Measurements from ENCODE around the gene NR2F1-AS1.
"Not testable (repeated sequence)": the region's sequence is repeated elsewhere in the genome, so short reads cannot be mapped to it uniquely, and the experiment has no call there.

The NR2F1-AS1 gene

DNA sequence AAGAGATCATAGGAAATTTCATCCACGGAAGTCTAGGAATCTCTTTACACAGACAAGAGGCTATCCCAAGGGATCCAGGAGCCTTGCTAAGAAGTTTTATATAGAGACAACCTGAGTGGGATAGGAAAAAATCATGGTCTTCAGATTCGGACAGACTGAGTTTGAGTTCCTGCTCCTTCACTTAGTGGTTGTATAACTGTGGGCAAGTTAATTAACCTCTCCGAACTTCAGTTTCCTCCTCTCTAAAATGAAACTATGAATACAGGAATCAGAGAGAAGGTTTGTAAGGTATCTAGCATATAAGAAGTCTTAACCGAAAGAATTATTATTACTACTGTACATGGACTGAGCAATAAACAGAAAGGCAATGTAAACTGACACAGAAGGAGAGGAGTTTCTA lies 35.1 kb downstream of the NR2F1-AS1 start:
- no peak for DNase-seq (ENCODE audit: extremely low spot score)
- TF ChIP-seq FOXK2 (IDR thresholded peaks at IDR 0.05) = no peak
- no peak for TF ChIP-seq FOXA1 (IDR thresholded peaks at IDR 0.05)
- no peak for TF ChIP-seq SP1 (IDR thresholded peaks at IDR 0.05)
- TF ChIP-seq HDGF (IDR thresholded peaks at IDR 0.05; ENCODE audit: borderline replicate concordance) = no peak
- no peak for TF ChIP-seq CTBP1 (IDR thresholded peaks at IDR 0.05; ENCODE audit: borderline replicate concordance)
- TF ChIP-seq ARNT (IDR thresholded peaks at IDR 0.05) = no peak
- no peak for TF ChIP-seq L3MBTL2 (conservative IDR thresholded peaks at IDR 0.05)
- TF ChIP-seq, protein P1, sequence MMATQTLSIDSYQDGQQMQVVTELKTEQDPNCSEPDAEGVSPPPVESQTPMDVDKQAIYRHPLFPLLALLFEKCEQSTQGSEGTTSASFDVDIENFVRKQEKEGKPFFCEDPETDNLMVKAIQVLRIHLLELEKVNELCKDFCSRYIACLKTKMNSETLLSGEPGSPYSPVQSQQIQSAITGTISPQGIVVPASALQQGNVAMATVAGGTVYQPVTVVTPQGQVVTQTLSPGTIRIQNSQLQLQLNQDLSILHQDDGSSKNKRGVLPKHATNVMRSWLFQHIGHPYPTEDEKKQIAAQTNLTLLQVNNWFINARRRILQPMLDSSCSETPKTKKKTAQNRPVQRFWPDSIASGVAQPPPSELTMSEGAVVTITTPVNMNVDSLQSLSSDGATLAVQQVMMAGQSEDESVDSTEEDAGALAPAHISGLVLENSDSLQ (IDR thresholded peaks at IDR 0.05) = no peak
- no peak for TF ChIP-seq ELF4 (IDR thresholded peaks at IDR 0.05)
- ChIA-PET CTCF (no interaction called here), POLR2A (no interaction called here)

DNA sequence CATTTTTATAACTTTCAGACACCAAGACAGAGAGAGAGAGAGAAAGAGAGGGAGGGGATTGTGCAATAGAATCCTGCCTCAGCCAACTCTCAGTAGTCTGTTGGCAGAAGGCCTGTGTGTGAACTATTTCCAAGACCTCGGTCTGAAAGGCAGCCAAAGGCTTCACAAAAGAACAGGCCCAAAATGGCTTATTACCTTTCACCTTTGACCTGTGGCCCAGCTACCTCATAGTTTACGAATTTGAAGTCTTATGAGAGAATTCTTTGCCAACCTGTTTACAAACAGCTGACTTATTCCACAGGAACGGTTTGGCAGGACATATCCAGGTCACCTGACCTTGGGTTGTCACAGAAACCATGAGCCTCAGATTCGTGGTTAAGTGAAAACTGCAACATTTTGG lies 48.6 kb downstream of the NR2F1-AS1 start:
- ChIA-PET CTCF (no interaction called here), POLR2A (no interaction called here)
- DNase-seq (ENCODE audit: extremely low spot score) = no peak
- TF ChIP-seq ARNT (IDR thresholded peaks at IDR 0.05) = no peak
- TF ChIP-seq L3MBTL2 (conservative IDR thresholded peaks at IDR 0.05) = no peak
- TF ChIP-seq SP1 (IDR thresholded peaks at IDR 0.05) = no peak
- no peak for TF ChIP-seq NFRKB (IDR thresholded peaks at IDR 0.05)
- TF ChIP-seq HDGF (IDR thresholded peaks at IDR 0.05; ENCODE audit: borderline replicate concordance) = no peak
- TF ChIP-seq ELF4 (IDR thresholded peaks at IDR 0.05) = no peak
- TF ChIP-seq ZNF384 (IDR thresholded peaks at IDR 0.05) = no peak

DNA sequence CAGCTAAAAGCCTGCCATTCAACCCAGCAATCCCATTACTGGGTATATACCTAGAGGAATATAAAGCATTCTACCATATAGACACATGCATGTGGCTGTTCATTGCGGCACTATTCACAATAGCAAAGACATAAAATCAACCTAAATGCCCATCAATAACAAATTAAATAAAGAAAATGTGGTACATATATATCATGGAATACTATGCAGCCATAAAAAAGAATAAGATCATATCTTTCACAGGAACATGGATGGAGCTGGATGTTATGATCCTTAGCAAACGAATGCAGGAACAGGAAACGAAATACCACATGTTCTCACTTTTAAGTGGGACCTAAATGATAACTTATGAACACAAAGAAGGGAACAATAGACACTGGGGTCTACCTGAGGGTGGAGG lies 59.2 kb downstream of the NR2F1-AS1 start:
- CTCF ChIA-PET; POLR2A ChIA-PET; DNase-seq (ENCODE audit: extremely low spot score): not testable (repeated sequence)

DNA sequence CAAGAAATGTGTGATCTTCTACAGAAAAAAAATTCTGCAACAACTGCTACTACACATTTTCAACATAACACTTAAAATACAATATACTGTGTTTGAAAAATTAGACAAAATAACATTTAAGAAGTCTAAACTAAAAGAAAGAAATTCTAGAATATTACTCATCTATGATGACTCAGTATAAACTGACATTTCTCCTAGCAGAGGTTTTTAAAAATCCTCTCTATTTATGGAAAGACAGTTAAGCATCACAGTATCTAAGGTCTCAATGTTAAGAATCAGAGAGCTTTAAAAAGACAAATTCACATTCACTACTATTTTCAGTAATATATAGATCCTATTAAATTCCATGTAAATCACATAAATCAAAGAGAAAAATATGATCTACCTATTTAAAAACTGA lies 61.3 kb downstream of the NR2F1-AS1 start:
- no peak for TF ChIP-seq L3MBTL2 (conservative IDR thresholded peaks at IDR 0.05)
- TF ChIP-seq TARDBP (IDR thresholded peaks at IDR 0.05) = no peak
- TF ChIP-seq SP1 (IDR thresholded peaks at IDR 0.05) = no peak
- no peak for TF ChIP-seq ARNT (IDR thresholded peaks at IDR 0.05)
- no peak for TF ChIP-seq FOXA1 (IDR thresholded peaks at IDR 0.05)
- TF ChIP-seq BHLHE40 (IDR thresholded peaks at IDR 0.05; ENCODE audit: borderline replicate concordance) = no peak
- TF ChIP-seq HDGF (IDR thresholded peaks at IDR 0.05; ENCODE audit: borderline replicate concordance) = no peak
- no peak for TF ChIP-seq NFRKB (IDR thresholded peaks at IDR 0.05)
- no peak for TF ChIP-seq ZNF384 (IDR thresholded peaks at IDR 0.05)
- no peak for TF ChIP-seq CTBP1 (IDR thresholded peaks at IDR 0.05; ENCODE audit: borderline replicate concordance)
- ChIA-PET CTCF (no interaction called here), POLR2A (no interaction called here)
- DNase-seq (ENCODE audit: extremely low spot score) = no peak

DNA sequence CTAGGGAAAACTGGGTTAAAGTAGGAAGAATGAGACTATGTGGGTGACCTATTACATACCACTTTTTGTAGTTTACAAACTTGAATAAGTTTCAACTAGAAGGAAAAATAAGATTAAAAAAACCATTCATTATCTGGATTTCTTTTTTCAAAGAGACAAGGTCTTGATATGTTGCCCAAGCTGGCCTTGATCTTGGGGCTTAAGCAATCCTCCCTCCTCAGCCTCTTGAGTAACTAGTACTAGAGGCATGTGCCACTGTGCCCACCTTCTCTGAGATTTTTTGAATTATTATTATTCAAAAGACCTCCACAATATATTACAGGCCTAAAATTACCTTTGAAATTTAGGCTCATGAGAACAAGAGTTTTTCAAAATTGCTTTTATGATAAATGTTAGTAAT lies 63.2 kb downstream of the NR2F1-AS1 start:
- TF ChIP-seq FOXM1 (IDR thresholded peaks at IDR 0.05; ENCODE audit: borderline replicate concordance) (no peak), ELF4 (IDR thresholded peaks at IDR 0.05) (no peak), NFRKB (IDR thresholded peaks at IDR 0.05) (no peak), FOXA1 (IDR thresholded peaks at IDR 0.05) (no peak), BHLHE40 (IDR thresholded peaks at IDR 0.05; ENCODE audit: borderline replicate concordance) (no peak), TARDBP (IDR thresholded peaks at IDR 0.05) (no peak), CTBP1 (IDR thresholded peaks at IDR 0.05; ENCODE audit: borderline replicate concordance) (no peak), ARNT (IDR thresholded peaks at IDR 0.05) (no peak), LEF1 (IDR thresholded peaks at IDR 0.05; ENCODE audit: borderline replicate concordance) (no peak), SUZ12 (IDR thresholded peaks at IDR 0.05) (no peak), HDGF (IDR thresholded peaks at IDR 0.05; ENCODE audit: borderline replicate concordance) (no peak), ZNF384 (IDR thresholded peaks at IDR 0.05) (no peak), L3MBTL2 (conservative IDR thresholded peaks at IDR 0.05) (no peak), FOXK2 (IDR thresholded peaks at IDR 0.05) (no peak), SP1 (IDR thresholded peaks at IDR 0.05) (no peak)
- CTCF ChIA-PET = no interaction called here
- DNase-seq (ENCODE audit: extremely low spot score) = no peak
- POLR2A ChIA-PET = no interaction called here

DNA sequence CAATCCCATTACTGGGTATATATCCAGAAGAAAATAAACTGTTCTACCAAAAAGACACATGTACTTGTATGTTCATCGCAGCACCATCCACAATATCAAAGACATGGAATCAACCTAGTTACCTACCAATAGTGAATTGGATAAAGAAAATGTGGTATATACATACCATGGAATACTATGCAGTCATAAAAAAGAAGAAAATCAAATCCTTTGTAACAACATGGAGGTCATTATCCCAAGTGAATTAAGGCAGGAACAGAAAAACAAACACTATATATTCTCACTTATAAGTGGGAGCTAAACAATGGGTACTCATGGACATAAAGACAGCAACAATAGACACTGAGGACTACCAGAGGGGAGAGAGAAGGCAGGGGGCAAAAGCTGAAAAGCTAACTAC lies 67.7 kb downstream of the NR2F1-AS1 start:
- DNase-seq (ENCODE audit: extremely low spot score) = no peak
- TF ChIP-seq NFRKB (IDR thresholded peaks at IDR 0.05) = no peak
- no peak for TF ChIP-seq BHLHE40 (IDR thresholded peaks at IDR 0.05; ENCODE audit: borderline replicate concordance)
- no peak for TF ChIP-seq FOXM1 (IDR thresholded peaks at IDR 0.05; ENCODE audit: borderline replicate concordance)
- TF ChIP-seq ARNT (IDR thresholded peaks at IDR 0.05) = no peak
- no peak for TF ChIP-seq TARDBP (IDR thresholded peaks at IDR 0.05)
- TF ChIP-seq SP1 (IDR thresholded peaks at IDR 0.05) = no peak
- TF ChIP-seq FOXK2 (IDR thresholded peaks at IDR 0.05) = no peak
- CTCF ChIA-PET = no interaction called here
- POLR2A ChIA-PET = no interaction called here

DNA sequence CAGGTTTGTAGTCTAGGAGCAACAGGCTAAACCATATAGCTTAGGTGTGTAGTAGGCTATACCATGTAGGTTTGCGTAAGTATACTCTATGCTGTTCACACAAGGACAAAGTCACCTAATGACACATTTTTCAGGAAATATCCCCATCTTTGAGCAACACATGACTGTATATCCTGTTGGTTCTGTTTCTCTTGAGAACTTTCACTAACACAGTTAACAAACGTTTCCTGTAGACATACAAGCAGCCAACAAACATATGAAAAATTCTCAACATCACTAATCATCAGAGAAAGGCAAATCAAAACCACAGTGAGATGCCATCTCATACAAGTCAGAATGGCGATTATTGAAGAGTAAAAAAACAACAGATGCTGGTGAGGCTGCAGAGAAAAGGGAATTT lies 68.2 kb downstream of the NR2F1-AS1 start:
- DNase-seq (ENCODE audit: extremely low spot score) = no peak
- CTCF ChIA-PET = no interaction called here
- TF ChIP-seq CTBP1 (IDR thresholded peaks at IDR 0.05; ENCODE audit: borderline replicate concordance) (no peak), FOXM1 (IDR thresholded peaks at IDR 0.05; ENCODE audit: borderline replicate concordance) (no peak), NFRKB (IDR thresholded peaks at IDR 0.05) (no peak), SP1 (IDR thresholded peaks at IDR 0.05) (no peak), LEF1 (IDR thresholded peaks at IDR 0.05; ENCODE audit: borderline replicate concordance) (no peak)
- POLR2A ChIA-PET = no interaction called here

DNA sequence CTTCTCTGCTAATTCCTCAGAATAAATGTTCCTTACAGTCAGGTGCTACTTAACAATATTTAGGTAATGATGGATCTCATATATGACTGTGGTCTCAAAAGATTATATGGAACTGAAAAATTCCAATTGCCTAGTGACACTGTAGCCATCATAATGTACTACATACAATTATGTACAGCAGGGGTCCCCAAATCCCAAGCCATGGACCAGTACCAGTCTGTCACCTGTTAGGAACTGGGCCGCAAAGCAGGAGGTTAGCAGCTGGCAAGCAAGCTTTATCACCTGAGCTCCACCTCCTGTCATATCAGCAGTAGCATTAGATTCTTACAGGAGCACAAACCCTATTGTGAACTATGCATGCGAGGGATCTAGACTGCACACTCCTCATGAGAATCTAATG lies 69.6 kb downstream of the NR2F1-AS1 start:
- POLR2A ChIA-PET = no interaction called here
- TF ChIP-seq ARNT (IDR thresholded peaks at IDR 0.05) (no peak), NFRKB (IDR thresholded peaks at IDR 0.05) (no peak), CTBP1 (IDR thresholded peaks at IDR 0.05; ENCODE audit: borderline replicate concordance) (no peak), FOXM1 (IDR thresholded peaks at IDR 0.05; ENCODE audit: borderline replicate concordance) (no peak), FOXK2 (IDR thresholded peaks at IDR 0.05) (no peak), ZNF384 (IDR thresholded peaks at IDR 0.05) (no peak), FOXA1 (IDR thresholded peaks at IDR 0.05) (no peak), ELF4 (IDR thresholded peaks at IDR 0.05) (no peak), L3MBTL2 (conservative IDR thresholded peaks at IDR 0.05) (no peak), HDGF (IDR thresholded peaks at IDR 0.05; ENCODE audit: borderline replicate concordance) (no peak), LEF1 (IDR thresholded peaks at IDR 0.05; ENCODE audit: borderline replicate concordance) (no peak)
- TF ChIP-seq, protein P1 (IDR thresholded peaks at IDR 0.05) = no peak
- CTCF ChIA-PET = no interaction called here
- no peak for DNase-seq (ENCODE audit: extremely low spot score)
